DOHH2 (cell line): ENCODE data around the gene NIPBL.

ENCODE experiments used
- H3F3A ChIP-seq: fragments of 200-600 bp; sonication (generic), shearing (Covaris generic); 2 replicates; pipeline ENCODE4 v1.6.0; 2016; ENCODE audit warnings: antibody characterized with exemption, mild to moderate bottlenecking; ENCODE audit not compliant: control insufficient read depth, insufficient read depth
- H3K27ac ChIP-seq: fragments of 200-600 bp; sonication (generic); 2 replicates; pipeline ENCODE4 v1.5.1; 2014; ENCODE audit warnings: low read depth, mild to moderate bottlenecking, low read length, moderate library complexity
- H3K27me3 ChIP-seq: fragments of 200-600 bp; sonication (generic); 2 replicates; pipeline ENCODE4 v1.6.1; 2014; ENCODE audit warnings: mild to moderate bottlenecking, low read length, mixed read lengths; ENCODE audit not compliant: control insufficient read depth
- H3K36me3 ChIP-seq: fragments of 200-600 bp; sonication (generic); 2 replicates; pipeline ENCODE4 v1.6.1; 2014; ENCODE audit warnings: mild to moderate bottlenecking, low read length, moderate library complexity, mixed read lengths; ENCODE audit not compliant: control insufficient read depth
- H3K4me1 ChIP-seq: fragments of 200-600 bp; sonication (generic); 2 replicates; pipeline ENCODE4 v1.6.1; 2014; ENCODE audit warnings: mild to moderate bottlenecking, low read length, mixed read lengths; ENCODE audit not compliant: control insufficient read depth
- H3K4me2 ChIP-seq: fragments of 200-600 bp; sonication (generic); 2 replicates; pipeline ENCODE4 v1.6.0; 2014; ENCODE audit warnings: mild to moderate bottlenecking, low read length, moderate library complexity
- H3K4me3 ChIP-seq: fragments of 200-600 bp; sonication (generic); 2 replicates; pipeline ENCODE4 v1.5.1; 2014; ENCODE audit warnings: mild to moderate bottlenecking, low read length, mixed read lengths
- H3K79me2 ChIP-seq: fragments of 200-600 bp; sonication (generic); 2 replicates; pipeline ENCODE4 v1.6.1; 2014; ENCODE audit warnings: mild to moderate bottlenecking, low read length, mixed read lengths; ENCODE audit not compliant: control insufficient read depth
- H3K9me2 ChIP-seq: fragments of 200-600 bp; sonication (generic); replicated peaks from 2 replicates; pipeline ENCODE4 v1.6.1; 2014; ENCODE audit warnings: mild to moderate bottlenecking, low read length, mixed read lengths; ENCODE audit not compliant: control insufficient read depth
- H3K9me3 ChIP-seq: fragments of 200-600 bp; sonication (generic); 2 replicates; pipeline ENCODE4 v1.6.1; 2014; ENCODE audit warnings: antibody characterized with exemption, low read length, mixed read lengths; ENCODE audit not compliant: control insufficient read depth, insufficient read depth
- H4K20me1 ChIP-seq: fragments of 200-600 bp; sonication (generic); 2 replicates; pipeline ENCODE4 v1.6.0; 2014; ENCODE audit warnings: low read depth, mild to moderate bottlenecking, antibody characterized with exemption, low read length, moderate library complexity; ENCODE audit not compliant: control insufficient read depth, insufficient read depth
- CTCF ChIP-seq: fragments of 200-600 bp; sonication (generic); IDR thresholded peaks from one replicate; pipeline ENCODE4 v1.5.1; 2014; ENCODE audit warnings: antibody characterized with exemption, mild to moderate bottlenecking, low read depth, low read length; ENCODE audit not compliant: poor library complexity, severe bottlenecking
- EZH2phosphoT487 ChIP-seq: fragments of 200-600 bp; sonication (generic); IDR thresholded peaks from 2 replicates; pipeline ENCODE4 v1.6.1; 2017; ENCODE audit warnings: borderline replicate concordance, mild to moderate bottlenecking, antibody characterized with exemption, low read length, moderate library complexity, mixed read lengths

Gene NIPBL

DNA sequence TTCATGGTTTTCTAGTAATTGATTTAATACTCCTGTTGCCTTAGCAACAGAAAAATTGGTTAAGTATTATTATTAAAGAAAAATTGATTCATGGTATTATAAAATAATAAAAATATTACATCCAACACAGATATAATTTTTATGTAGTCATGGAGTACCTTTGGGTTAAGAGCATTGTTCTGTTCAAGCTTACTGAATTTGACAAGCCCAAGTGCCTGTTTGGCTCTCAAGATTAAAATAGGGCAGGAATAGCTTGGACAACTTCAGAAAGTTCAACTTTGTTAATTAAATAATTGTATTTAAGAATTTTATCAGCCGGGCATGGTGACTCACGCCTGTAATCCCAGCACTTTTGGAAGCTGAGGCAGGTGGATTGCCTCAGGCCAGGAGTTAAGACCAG, 82.0 kb downstream of the NIPBL start:
- Histone ChIP-seq H3K9me2 (no peaks in the 10 kb centered on the region), H3K27ac (no peak overlapping the region), H3K27me3 (no peaks in the 10 kb centered on the region), H3K4me1 (no peaks in the 10 kb centered on the region), H3K9me3 (no peaks in the 10 kb centered on the region), H3K4me2 (no peak overlapping the region), H3K4me3 (no peak overlapping the region), H3K36me3 (peaks cover 52% of the 10 kb centered on the region), H3F3A (no peaks in the 10 kb centered on the region), H4K20me1 (peaks cover 3% of the 10 kb centered on the region; the same call in 1 of the 2 replicates), H3K79me2 (peaks cover 15% of the 10 kb centered on the region)
- no peak for TF ChIP-seq CTCF

DNA sequence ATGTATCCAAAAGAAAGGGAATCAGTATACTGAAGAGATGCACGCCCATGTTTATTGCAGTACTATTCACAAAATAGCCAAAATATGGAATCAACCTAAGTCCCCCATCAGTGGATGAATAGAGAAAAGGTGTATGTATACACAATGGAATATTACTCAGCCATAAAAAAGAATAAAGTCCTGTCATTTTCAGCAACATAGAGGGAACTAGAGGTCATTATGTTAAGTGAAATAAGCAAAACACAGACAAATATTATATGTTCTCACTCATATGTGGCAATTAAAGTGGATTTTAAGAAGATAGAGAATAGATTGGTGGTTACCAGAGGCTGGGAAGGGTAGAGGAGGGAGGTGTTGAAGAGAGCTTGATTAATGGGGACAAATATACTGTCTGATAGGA, 88.6 kb downstream of the NIPBL start:
- H3K4me2 ChIP-seq, result no peak overlapping the region
- no peaks in the 10 kb centered on the region for H3K9me2 ChIP-seq
- no peak overlapping the region for H3K4me3 ChIP-seq
- peaks cover 48% of the 10 kb centered on the region for H3K36me3 ChIP-seq
- no peak overlapping the region for H3K27ac ChIP-seq
- no peaks in the 10 kb centered on the region for H4K20me1 ChIP-seq
- no peaks in the 10 kb centered on the region for H3K27me3 ChIP-seq
- no peaks in the 10 kb centered on the region for H3K9me3 ChIP-seq
- no peaks in the 10 kb centered on the region for H3K4me1 ChIP-seq
- H3F3A ChIP-seq, result no peaks in the 10 kb centered on the region
- no peak for TF ChIP-seq CTCF
- TF ChIP-seq EZH2phosphoT487, result no peak
- H3K79me2 ChIP-seq, result no peaks in the 10 kb centered on the region

GRCh38 chr5:36969700-36970395, 93.3 kb downstream of the NIPBL start:
- no peaks in the 10 kb centered on the region for H3K27me3 ChIP-seq
- H3K9me3 ChIP-seq, result no peaks in the 10 kb centered on the region
- H3K36me3 ChIP-seq, result peaks cover 41% of the 10 kb centered on the region
- H4K20me1 ChIP-seq, result no peaks in the 10 kb centered on the region
- no peak overlapping the region for H3K4me3 ChIP-seq
- no peak overlapping the region for H3K4me2 ChIP-seq
- no peak overlapping the region for H3K27ac ChIP-seq
- H3K4me1 ChIP-seq, result no peaks in the 10 kb centered on the region
- H3K79me2 ChIP-seq, result no peaks in the 10 kb centered on the region
- no peak for TF ChIP-seq CTCF
- TF ChIP-seq EZH2phosphoT487, result no peak
- H3F3A ChIP-seq, result no peaks in the 10 kb centered on the region
- H3K9me2 ChIP-seq, result no peaks in the 10 kb centered on the region

GRCh38 chr5:36978196-36978595, 101.6 kb downstream of the NIPBL start:
- Histone ChIP-seq H3K27ac (no peak overlapping the region), H3K9me3 (no peaks in the 10 kb centered on the region), H3K4me1 (no peaks in the 10 kb centered on the region), H3K4me2 (no peak overlapping the region), H3K27me3 (no peaks in the 10 kb centered on the region), H3F3A (no peaks in the 10 kb centered on the region), H3K9me2 (no peaks in the 10 kb centered on the region), H4K20me1 (no peaks in the 10 kb centered on the region), H3K36me3 (peaks cover 64% of the 10 kb centered on the region), H3K4me3 (no peak overlapping the region), H3K79me2 (peaks cover 60% of the 10 kb centered on the region)
- TF ChIP-seq EZH2phosphoT487 (no peak), CTCF (no peak)
